Activated CD8-positive, alpha-beta memory T cell treated with anti-CD3 and anti-CD28 coated beads for 36 hours (primary cell): ENCODE data around the gene CHRM4. TPM values are rescaled to one million over a fixed set of nuclear protein-coding genes. Genes with fewer than 3 reads are reported as not detected.

Source experiments
- CTCF ChIA-PET: fragments of 350-600 bp; sonication (Branson Sonifier 250); formaldehyde crosslinking; loops from one replicate; lab custom pipeline; 2021; ENCODE audit warnings: antibody characterized with exemption; lab: Charles Lee
- POLR2A ChIA-PET: fragments of 350-600 bp; sonication (Branson Sonifier 250); formaldehyde crosslinking; loops from one replicate; lab custom pipeline; 2021; ENCODE audit warnings: antibody characterized with exemption; lab: Charles Lee
- total RNA-seq, 2 experiments: library from RNA; stranded (reverse); gene quantifications; one replicate each; pipeline ENCODE4 v1.2.3, GENCODE V29; 2021

CHRM4 gene
- total RNA-seq, 2 experiments from 2014 or later, result not detected

DNA sequence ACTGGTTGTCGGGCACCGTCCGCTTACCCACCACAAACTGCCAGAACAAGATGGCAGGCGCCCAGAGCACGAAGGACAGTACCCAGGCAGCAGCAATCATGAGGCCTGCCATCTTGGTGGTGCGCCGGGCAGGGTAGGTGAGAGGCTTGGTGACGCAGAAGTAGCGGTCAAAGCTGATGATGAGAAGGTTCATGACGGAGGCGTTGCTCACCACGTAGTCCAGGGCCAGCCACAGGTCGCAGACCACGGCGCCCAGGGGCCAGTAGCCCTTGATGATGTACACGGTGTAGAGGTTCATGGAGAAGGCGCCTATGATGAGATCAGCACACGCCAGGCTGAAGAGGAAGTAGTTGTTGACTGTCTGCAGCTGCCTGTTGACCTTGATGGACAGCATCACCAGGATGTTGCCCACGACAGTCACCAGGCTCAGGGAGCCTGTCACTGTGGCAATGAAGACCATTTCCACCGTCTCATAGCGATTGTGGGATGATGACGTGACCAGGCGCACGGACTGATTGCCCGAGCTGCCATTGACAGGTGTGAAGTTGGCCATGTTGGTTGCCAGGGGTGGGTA lies 5.5 kb downstream of the CHRM4 start:
- POLR2A ChIA-PET, result no interaction called here
- CTCF ChIA-PET, result no interaction called here

DNA sequence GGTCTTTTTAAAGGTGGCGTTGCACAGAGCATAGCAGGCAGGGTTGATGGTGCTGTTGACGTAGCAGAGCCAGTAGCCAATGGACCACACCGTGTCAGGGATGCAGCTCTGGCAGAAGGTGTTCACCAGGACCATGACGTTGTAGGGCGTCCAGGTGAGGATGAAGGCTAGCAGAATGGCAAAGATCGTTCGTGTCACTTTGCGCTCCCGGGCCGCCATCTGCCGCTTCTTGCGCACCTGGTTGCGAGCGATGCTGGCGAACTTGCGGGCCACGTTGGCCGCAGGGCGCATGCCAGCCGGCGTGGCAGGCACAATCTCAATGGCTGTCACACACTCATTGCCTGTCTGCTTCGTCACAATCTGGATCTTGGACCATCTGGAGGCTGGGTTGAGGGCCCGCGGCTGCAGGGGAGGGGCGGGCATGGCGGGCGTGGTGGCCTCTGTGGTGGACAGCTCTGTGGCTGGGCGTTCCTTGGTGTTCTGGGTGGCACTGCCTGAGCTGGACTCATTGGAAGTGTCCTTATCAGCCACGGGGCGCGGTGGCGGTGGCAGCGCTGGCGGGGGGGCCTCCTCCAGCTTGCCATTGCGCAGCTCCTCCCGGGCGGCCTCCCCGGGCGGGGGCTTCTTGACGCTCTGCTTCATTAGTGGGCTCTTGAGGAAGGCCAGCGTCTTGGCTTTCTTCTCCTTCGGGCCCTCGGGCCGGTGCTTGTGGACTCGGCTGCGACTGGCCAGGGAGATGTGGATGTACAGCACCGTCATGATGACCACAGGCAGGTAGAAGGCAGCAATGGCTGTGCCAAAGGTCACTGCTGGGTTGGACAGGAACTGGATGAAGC lies 6.2 kb downstream of the CHRM4 start:
- POLR2A ChIA-PET, result no interaction called here
- CTCF ChIA-PET, result no interaction called here

DNA sequence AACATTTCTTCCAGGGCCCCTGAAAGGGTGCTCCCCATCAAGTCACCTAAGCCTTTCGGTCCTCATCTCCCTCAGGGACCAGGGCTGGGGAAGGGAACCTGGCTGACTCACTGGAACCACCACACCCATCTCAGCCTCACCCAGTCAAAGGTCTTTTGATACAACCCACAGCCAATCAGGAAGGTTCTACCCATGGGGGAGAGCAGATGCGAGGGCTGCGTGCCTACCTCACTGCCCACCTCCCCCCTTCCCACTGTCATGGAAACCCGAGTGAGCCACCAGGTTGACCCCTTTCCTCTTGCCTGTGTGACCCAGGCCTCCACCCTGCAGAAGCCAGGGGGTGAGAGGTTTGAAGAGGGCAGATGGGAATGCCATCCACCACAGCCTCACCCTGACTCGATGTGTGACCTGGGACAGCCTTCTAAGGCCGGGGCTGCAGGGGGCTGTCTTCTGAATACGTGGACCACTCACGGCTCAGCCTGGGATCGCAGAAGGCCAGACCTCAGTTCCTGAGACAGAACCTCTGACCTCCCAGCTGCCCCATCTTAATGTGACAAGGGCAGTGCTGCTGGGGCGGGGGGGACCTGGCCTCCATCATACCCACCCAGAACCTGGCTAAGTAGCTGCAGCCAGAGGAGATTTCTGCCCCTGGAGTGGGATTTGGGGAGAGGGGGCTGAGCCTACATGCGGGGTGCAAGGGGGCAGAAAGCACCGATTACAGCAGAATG lies 7.4 kb downstream of the CHRM4 start:
- ChIA-PET CTCF (interaction anchor here (1.1 kb wide), 1 partner anchor 8 kb away, joined by 3 read pairs; the partner anchor contains the start of gene CHRM4), POLR2A (no interaction called here)

DNA sequence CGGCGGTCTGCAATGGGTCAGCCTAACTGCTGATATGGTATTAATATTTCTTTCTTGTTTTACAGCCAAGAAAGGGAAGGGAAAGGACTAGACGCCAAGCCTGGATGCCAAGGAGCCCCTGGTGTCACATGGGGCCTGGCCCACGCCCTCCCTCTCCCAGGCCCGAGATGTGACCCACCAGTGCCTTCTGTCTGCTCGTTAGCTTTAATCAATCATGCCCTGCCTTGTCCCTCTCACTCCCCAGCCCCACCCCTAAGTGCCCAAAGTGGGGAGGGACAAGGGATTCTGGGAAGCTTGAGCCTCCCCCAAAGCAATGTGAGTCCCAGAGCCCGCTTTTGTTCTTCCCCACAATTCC lies 8.2 kb downstream of the CHRM4 start:
- ChIA-PET POLR2A (interaction anchor here (0.6 kb wide), 1 partner anchor 105 kb away, joined by 3 read pairs; no protein-coding TSS in a partner anchor), CTCF (interaction anchor here (1.1 kb wide), 1 partner anchor 8 kb away, joined by 3 read pairs; the partner anchor contains the start of gene CHRM4)

DNA sequence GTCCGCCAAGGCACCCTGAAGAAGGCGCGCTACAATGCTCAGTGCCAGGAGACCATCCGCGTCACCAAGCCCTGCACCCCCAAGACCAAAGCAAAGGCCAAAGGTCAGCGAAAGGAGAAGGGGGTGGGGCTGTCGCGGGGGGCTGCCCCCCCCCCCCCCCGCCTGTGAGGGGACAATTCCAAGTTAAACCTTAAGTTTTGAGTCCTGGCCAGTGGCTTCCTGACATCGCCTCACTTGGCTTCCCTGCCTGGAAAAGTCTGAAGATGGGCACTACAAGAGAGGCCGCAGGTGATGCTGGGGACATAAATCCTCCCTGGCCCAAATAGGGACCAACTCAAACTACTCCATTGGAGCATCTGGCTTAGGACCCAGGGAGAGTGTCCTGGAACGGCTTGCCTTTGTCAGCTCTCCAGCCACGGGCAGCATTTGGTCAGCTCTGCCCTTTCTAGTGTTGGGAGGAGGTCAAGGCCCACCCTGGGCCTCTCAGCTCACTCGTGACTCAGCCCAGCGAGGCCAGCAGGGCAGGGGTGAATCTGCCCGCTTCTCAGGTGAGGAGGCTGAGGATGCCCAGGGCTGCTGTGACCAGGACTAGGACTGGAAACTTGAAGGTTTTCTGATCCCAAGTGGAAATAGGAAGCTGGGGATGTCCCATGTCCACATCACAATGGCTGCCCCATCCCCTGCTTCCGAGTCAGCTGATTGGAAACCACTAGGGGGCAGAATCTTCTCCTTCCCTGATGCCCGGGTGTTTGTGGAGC lies 8.8 kb downstream of the CHRM4 start:
- ChIA-PET CTCF (interaction anchor here (1.1 kb wide), 1 partner anchor 9 kb away, joined by 3 read pairs; the partner anchor contains the start of gene CHRM4), POLR2A (interaction anchor here (0.6 kb wide), 1 partner anchor 105 kb away, joined by 3 read pairs; no protein-coding TSS in a partner anchor)

DNA sequence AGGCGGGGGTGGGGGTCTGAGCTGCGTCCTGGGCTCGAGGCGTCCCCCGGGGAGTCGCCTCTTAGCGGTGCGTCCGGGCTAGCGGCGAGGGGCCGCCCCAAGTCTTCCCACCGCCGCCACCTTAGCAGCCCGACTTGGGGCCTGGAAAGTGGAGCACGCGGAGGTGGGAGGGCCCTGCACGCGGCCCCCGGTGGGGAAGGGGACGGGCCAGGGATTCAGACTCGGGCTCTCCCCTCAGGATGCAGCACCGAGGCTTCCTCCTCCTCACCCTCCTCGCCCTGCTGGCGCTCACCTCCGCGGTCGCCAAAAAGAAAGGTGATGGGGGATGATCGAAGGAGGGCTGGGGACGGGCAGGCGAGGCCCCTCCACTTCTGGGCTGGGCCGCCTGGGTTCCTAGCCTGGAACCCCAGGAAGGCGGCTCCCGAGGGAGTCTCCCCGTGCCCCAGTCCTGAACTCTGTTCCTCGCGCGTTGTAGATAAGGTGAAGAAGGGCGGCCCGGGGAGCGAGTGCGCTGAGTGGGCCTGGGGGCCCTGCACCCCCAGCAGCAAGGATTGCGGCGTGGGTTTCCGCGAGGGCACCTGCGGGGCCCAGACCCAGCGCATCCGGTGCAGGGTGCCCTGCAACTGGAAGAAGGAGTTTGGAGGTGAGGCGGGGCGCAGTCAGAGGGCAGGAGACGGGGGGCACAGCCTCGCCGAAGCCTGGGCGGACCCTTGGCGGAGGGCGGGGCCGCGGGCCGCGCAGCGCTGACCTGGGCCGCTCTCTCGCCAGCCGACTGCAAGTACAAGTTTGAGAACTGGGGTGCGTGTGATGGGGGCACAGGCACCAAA lies 9.5 kb downstream of the CHRM4 start:
- ChIA-PET POLR2A (no interaction called here), CTCF (no interaction called here)

DNA sequence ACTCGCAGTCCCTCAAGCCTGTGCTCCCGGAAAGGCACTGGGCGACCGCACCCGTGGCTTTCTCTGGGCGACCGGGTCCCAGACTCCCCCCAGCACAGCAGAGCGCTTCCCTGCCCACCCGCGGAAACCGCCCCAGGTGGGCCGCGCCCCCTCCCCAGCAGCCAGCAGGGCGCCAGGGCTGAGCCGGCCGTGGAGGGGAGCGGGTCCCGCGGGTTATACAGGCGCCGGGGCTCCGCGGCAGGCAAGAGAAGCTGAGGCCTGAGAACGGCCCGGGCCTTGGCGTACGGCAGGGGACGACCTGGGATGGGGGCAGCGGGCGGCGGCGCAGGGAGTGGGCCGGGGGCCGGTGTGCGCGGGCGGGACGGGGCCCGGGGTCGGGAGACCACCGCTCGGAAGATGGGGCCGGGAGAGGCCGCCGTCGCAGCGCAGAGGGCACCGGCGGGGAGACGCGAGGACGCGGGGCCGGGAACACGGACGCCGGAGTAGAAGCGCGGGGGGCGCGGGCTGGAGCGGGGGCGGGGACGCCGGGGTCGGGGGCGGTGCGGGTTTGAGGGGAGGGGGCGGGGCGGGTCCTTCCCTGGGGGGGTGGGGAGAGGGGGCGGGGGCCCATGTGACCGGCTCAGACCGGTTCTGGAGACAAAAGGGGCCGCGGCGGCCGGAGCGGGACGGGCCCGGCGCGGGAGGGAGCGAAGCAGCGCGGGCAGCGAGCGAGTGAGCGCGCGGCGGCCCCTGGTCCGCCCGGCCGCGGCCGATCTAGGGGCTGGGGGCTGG lies 10.3 kb downstream of the CHRM4 start, which contains the start of gene MDK:
Gene MDK (plus strand): TSS at position 622 of the 771 bp plus-strand sequence. CDS start 389 bp downstream, outside the sequence.
- POLR2A ChIA-PET, result interaction anchor here (0.7 kb wide), 1 partner anchor 123 kb away, joined by 3 read pairs; no protein-coding TSS in a partner anchor
- CTCF ChIA-PET, result no interaction called here

DNA sequence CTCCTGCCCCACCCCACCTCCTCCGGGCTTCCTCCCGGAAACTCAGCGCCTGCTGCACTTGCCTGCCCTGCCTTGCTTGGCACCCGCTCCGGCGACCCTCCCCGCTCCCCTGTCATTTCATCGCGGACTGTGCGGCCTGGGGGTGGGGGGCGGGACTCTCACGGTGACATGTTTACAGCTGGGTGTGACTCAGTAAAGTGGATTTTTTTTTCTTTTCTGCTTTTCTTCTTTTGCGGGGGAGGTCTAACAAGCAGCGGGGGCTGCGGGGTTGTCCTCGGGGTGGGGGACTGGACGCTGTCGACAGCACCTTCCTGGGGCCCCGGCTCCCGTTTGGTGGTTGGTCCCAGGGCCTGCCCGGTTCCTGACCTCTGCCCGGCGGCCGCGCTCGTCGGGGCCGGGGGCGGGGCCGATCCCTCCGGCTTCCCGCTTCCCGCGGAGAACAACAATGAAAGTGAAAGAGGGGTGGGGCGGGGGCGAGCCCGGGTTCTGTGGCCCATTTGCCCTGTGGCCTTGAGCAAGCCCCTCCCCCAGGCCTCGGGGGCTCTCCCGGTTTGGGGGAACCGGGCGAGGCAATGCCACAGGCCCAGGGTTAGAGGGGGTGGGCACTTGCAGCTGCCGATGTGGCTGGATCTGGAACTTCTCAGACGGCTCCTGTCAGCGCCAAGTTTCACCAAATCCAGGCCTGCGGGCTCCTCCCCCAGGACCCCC lies 11.1 kb downstream of the CHRM4 start:
- ChIA-PET CTCF (interaction anchor here (0.9 kb wide), 1 partner anchor 30 kb away, joined by 3 read pairs; no protein-coding TSS in a partner anchor), POLR2A (interaction anchor here (0.6 to 0.7 kb wide), 2 partner anchors 124 to 783 kb away, joined by 3 read pairs; no protein-coding TSS in a partner anchor)

DNA sequence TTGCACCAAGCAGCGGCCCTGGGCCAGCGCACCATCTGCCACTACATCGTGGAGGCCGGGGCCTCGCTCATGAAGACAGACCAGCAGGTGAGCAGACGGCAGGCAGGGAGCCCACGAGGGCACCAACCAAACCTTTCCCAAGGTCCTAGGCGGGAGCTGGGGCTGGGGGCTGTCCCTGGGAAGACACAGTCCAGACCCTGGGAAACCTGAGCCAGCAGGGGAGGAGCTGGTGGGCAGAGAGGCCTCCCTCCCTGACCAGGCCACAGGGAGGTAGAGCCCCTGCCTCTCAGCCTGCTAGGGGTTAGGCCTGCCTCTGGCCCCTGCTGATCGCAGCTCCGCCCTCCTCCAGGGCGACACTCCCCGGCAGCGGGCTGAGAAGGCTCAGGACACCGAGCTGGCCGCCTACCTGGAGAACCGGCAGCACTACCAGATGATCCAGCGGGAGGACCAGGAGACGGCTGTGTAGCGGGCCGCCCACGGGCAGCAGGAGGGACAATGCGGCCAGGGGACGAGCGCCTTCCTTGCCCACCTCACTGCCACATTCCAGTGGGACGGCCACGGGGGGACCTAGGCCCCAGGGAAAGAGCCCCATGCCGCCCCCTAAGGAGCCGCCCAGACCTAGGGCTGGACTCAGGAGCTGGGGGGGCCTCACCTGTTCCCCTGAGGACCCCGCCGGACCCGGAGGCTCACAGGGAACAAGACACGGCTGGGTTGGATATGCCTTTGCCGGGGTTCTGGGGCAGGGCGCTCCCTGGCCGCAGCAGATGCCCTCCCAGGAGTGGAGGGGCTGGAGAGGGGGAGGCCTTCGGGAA lies 11.9 kb downstream of the CHRM4 start:
- ChIA-PET POLR2A (interaction anchor here (0.6 kb wide), 1 partner anchor 784 kb away, joined by 3 read pairs; no protein-coding TSS in a partner anchor), CTCF (interaction anchor here (0.9 to 1.8 kb wide), 2 partner anchors 11 to 29 kb away, joined by 3 to 8 read pairs; no protein-coding TSS in a partner anchor)

DNA sequence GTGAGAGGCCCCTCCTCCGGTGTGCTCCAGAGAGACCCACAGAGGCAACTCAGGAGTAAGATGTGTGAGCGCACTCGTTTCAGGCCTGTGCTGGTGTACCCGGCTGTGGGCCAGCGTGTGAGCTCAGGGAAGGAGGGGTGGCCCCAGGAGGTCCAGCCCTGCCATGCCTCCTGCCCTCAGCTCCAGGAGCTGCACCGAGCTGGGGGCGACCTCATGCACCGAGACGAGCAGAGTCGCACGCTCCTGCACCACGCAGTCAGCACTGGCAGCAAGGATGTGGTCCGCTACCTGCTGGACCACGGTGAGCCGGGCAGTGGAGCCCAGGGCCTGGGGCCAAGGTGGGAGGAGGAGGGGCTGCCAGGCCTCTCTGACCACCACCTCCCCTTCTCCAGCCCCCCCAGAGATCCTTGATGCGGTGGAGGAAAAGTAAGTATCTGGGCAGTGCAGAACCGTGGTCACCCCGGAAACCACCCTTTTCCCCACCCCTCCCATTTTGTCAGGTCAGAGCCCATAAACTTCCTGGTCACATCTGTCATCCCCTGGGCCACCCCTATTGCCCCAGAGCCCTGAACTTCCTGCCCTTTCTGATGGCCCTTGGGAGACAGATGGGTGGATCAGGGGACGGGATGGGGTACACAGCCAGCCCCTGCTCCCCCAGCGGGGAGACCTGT lies 12.6 kb downstream of the CHRM4 start:
- ChIA-PET CTCF (interaction anchor here (1.4 to 1.8 kb wide), 3 partner anchors 10 to 13 kb away, joined by 3 to 10 read pairs (median 8); no protein-coding TSS in a partner anchor), POLR2A (no interaction called here)

DNA sequence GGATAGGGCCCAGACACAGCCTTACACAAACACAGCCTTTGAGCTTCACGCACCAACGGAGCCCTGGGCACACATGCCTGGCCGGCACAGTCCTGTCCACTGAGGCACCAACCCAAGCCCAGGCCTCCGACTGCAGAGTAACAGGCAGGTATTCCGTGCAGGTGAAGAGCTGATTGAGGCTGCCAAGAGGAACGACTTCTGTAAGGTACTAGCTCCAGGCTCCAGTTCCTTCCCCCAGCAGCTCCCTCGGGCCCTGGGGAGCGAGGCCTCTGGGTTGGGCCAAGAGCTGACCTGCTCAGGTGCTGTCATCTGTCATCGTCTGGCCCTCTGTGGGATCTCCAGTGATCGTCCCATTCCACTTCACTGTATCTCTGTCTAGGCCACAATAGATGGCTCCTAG lies 13.3 kb downstream of the CHRM4 start:
- CTCF ChIA-PET, result interaction anchor here (1.0 to 1.8 kb wide), 4 partner anchors 10 to 14 kb away, joined by 3 to 10 read pairs (median 6); no protein-coding TSS in a partner anchor
- POLR2A ChIA-PET, result no interaction called here

DNA sequence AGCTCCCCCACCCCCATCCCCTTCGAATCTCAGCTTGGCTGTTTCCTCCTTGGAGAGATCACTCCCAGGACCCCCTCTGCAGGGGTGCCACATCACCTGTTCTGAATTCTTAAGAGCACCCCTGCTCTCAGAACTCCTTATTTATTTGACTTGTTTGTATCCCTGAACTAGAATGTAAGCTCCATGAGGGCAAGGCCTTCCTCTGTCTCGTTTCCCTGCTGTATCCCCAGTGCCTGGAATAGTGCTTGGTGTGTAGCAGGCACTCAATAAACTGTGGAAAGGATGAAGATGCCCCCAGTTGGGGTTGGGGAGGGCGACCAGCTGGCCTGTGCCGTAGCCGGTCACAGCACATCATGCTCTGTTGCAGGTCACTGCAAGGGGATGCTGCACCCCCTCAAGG lies 13.7 kb downstream of the CHRM4 start:
- ChIA-PET CTCF (interaction anchor here (1.0 to 1.4 kb wide), 3 partner anchors 10 to 15 kb away, joined by 3 to 10 read pairs (median 3); no protein-coding TSS in a partner anchor), POLR2A (no interaction called here)

DNA sequence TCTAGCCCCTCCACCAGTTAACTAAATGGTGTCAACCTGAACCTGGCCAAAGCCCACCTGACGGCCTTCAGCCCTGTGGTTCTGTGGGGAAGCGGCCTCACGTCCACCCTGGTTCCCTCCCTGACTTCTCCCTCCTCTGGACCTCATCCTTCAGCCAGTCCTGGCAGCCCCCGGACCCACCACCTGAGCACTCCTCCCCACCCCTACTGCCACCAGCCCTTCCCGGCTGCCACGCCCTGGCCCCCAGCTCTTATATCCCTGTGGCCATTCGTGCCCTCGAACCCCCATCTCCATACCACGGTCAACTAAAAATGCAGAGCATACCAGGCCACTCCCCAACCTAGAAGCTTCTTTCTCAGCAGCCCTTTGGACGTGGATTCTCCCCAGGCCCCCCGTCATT lies 14.3 kb downstream of the CHRM4 start:
- ChIA-PET CTCF (interaction anchor here (1.0 kb wide), 1 partner anchor 9 kb away, joined by 3 read pairs; no protein-coding TSS in a partner anchor), POLR2A (no interaction called here)

DNA sequence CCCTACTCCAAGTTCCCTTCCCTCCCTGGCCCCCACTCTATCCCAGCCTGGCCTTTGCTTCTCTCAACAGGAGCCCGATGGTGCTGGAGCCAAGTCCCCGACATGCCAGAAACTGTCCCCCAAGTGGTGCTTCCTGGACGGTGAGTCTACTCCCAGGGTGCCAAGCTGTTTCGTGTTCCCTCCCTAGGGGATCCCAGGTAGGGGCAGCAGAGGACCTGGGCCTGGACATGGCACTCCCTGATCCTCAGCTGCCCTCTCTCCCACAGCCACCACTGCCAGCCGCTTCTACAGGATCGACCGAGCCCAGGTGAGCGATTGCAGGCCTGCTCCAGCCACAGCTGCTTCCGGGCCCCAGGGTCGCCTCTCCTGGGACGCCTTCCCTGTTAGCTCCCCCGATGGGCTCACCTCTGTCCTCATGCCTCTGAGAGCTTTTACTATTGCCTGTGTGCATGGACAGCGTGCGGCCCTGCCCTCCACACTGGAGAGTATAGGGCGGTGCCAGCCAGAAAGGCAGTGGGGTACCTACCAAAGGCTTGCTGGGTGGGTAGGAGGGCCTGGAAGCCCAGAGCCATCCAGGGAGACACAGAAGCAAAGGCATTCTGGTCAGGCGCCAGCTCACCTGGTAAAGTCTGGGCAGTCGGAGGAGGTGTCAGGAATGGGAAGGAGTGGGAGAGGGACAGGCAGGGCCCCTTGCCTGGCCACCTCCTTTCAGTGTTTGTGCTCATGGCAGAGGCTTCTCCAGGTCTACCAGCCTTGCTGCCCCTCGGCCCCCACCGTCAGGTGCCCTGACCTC lies 15.1 kb downstream of the CHRM4 start:
- POLR2A ChIA-PET, result no interaction called here
- CTCF ChIA-PET, result interaction anchor here (1.3 to 1.5 kb wide), 2 partner anchors 8 to 13 kb away, joined by 4 to 5 read pairs; no protein-coding TSS in a partner anchor
